Measurements from ENCODE around the gene MRPL34.

MRPL34 gene

GRCh38 chr19:17327654-17328516 is 22.2 kb downstream of the MRPL34 start:
- DNase-seq (ENCODE audit: low read depth in 3 of 3): peak in 1 of 3 experiments; percentile 63

- DNase-seq (ENCODE audit: low read depth in 3 of 3): no peak
Measured at GRCh38 chr19:17328517-17329365, 23.1 kb downstream of the MRPL34 start.

GRCh38 chr19:17329366-17330261 is 23.9 kb downstream of the MRPL34 start:
- DNase-seq (ENCODE audit: low read depth in 3 of 3): no peak

- no peak for DNase-seq (ENCODE audit: low read depth in 3 of 3)
Measured at GRCh38 chr19:17330262-17331044, 24.8 kb downstream of the MRPL34 start.

- DNase-seq (ENCODE audit: low read depth in 3 of 3): no peak
Measured at GRCh38 chr19:17331045-17331558, 25.4 kb downstream of the MRPL34 start.

GRCh38 chr19:17332360-17332676 is 26.6 kb downstream of the MRPL34 start:
- DNase-seq (ENCODE audit: low read depth in 3 of 3): no peak

- peak in 1 of 3 experiments; percentile 50 for DNase-seq (ENCODE audit: low read depth in 3 of 3)
Measured at GRCh38 chr19:17332677-17333581, 27.3 kb downstream of the MRPL34 start.

GRCh38 chr19:17333611-17334413 is 28.1 kb downstream of the MRPL34 start:
- peak; percentile 57 to 80 (median 73) for DNase-seq (ENCODE audit: low read depth in 3 of 3)

- peak; percentile 87 to 98 (median 93) for DNase-seq (ENCODE audit: low read depth in 3 of 3)
Measured at GRCh38 chr19:17334414-17335409, 29.0 kb downstream of the MRPL34 start, which contains the start of gene ANO8. Gene ANO8 (minus strand): TSS chr19:17334855. CDS start chr19:17334670, 185 bp downstream.

- no peak for DNase-seq (ENCODE audit: low read depth in 3 of 3)
Measured at GRCh38 chr19:17335575-17335974, 29.9 kb downstream of the MRPL34 start.

GRCh38 chr19:17336872-17337674 is 31.4 kb downstream of the MRPL34 start, which contains the start of gene GTPBP3:
Gene GTPBP3 (plus strand): TSS chr19:17337553. CDS start chr19:17337612, 59 bp downstream.
- peak; percentile 87 to 98 (median 93) for DNase-seq (ENCODE audit: low read depth in 3 of 3)

- peak in 1 of 3 experiments; percentile 52 for DNase-seq (ENCODE audit: low read depth in 3 of 3)
Measured at GRCh38 chr19:17337675-17338432, 32.2 kb downstream of the MRPL34 start.

GRCh38 chr19:17338433-17339078 is 32.9 kb downstream of the MRPL34 start:
- DNase-seq (ENCODE audit: low read depth in 3 of 3): no peak

GRCh38 chr19:17339088-17339741 is 33.5 kb downstream of the MRPL34 start:
- peak in 1 of 3 experiments; percentile 73 for DNase-seq (ENCODE audit: low read depth in 3 of 3)

Measured in stimulated activated CD4-positive, alpha-beta T cell treated with anti-CD3 and anti-CD28 coated beads, TNF-alpha, amount 100 ng/mL, for 24 hours (primary cell).